ENCODE results near the gene KRTAP6-3.

The KRTAP6-3 gene, protein sequence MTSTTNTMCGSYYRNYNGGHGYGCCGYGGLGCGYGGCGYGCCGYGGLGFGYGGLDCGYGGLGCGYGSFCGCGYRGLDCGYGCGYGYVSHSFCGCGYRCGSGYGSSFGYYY

DNA sequence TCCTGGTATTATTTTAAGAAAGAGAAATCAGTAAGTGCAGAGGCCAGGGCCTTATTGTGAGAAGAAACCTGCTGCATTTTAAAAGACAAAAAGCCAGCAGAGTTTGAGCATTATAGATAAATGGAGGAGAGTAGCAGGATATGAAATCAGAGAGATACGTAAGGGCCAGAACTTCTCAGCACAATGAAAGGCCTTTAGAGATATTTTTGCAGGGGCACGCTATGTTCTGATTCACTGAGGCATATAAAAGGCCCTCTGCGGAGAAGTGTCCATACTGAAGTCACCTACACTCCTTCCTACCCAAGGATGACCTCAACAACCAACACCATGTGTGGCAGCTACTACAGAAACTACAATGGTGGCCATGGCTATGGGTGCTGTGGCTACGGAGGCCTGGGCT is at the start of gene KRTAP6-3:
Gene KRTAP6-3 (plus strand): TSS at position 301 of the 400 bp plus-strand sequence. CDS start 6 bp downstream, at position 307.
- DNase-seq, result no peak

DNA sequence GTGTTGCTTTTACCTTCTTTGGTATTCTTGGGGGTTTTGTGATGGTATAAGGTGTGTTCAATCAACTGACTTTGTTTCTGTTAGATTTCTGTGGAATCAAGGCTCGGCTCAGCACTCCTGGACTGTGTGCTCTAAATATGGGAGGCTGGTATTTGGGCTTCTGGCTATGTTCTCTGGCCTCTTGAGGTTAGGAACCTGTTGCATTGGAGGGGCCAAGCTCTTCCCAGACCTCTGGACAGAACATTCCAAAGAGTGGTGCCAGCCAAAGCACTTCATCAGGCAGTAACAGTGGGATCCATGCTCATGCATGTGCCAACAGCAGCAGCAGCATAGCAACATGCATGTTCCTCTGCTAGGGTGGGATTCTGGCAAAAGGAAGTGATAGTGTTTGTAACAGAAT is 39.5 kb upstream of the KRTAP6-3 start:
- DNase-seq, result no peak

DNA sequence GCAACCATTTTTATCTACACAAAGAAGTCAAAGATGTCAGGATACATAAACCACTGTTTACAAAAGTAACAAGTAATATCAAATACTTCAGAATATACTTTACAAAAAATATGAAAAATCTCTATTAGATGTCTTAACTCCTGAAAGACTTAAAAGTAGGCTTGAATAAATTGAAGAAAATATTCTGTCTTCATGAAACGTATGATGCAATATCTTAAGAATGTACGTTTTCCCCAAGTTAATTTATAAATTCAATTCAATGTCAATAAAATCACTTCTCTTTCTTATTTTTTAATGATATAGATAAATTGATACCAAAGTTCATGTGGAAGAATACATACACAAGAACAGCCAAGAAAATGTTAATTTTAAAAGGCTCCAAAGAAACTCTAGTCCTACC is 37.1 kb upstream of the KRTAP6-3 start:
- no peak for DNase-seq

GRCh38 chr21:30561264-30561895 is 30.9 kb upstream of the KRTAP6-3 start, which contains the start of gene KRTAP19-7:
Gene KRTAP19-7 (minus strand): TSS chr21:30561314. CDS start chr21:30561289, 25 bp downstream.
- no peak for DNase-seq

DNA sequence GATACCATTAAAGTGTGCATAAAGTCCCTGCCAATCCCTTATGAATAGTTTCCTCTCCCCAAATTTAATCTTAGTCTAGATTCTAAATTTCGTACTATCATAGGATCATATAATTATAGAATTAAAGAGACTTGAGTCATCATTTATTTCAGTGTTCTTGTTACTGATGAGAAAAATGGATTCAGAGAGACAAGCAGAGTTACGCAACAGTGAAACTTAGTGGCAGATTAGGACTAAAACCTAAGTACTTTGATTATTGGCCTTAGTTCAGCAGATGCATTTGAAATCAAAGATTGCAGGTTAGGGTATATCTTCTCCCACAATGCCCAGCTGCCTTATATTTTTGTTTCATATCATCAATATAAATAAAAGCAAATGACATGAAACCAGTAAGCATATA is 30.3 kb upstream of the KRTAP6-3 start:
- DNase-seq, result no peak

GRCh38 chr21:30563072-30563471 is 29.2 kb upstream of the KRTAP6-3 start:
- no peak for DNase-seq

DNA sequence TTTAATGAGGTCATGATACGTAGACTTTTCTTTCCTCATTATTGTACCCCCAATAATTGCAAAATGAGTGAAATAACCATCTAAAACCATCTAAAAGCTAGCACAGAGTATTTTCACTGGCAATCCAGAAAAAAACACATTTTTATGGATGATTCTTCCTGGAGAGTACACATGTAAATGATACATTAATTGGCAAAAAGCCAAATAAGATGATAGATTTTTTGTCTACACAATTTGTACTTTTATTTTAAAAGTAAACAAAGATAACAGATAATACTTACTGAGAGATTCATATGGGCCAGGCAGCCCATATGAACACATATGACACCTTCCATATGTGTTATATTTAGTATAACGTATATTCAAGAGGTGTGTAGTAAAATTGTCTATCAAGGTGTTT is 28.6 kb upstream of the KRTAP6-3 start:
- DNase-seq, result no peak

DNA sequence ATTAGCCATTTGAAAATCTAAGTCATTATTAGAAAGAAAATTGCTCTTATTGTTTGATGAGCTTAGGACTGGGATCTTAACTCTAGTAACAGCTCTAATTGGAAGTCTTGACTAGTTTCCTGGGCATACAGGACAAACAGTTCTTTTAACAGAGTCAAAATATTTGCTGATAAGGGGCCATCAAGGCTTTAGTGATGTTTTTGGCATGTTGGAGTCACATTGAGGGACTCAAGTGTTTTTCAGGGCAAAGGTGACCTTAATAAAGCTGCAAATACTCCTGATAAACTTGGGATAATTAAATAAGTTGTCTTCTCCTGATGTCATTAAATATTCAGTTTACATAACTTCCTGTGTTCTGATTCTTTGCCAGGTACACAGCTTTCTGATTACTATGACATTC is 24.6 kb upstream of the KRTAP6-3 start:
- no peak for DNase-seq

- DNase-seq, result no peak
Measured at GRCh38 chr21:30577766-30578165, 14.5 kb upstream of the KRTAP6-3 start.

DNA sequence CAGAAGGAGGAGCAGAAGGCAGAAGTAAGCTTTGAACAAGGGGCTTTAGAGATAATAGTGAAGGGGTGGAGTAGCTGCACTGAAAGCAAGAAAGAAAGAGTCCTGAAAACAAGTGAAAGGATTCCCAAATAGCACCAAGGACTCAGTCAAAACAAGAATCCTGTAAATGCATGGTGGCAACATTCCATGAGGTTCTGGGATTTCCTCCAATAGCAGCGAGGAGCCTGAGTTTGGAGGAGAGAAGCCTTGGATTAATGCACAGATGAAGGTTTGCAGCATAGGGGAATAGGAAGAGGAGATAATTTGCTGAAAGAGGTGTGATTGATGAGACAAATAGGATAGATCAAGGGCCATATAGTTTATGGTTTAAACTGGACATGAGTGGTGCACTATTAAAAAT is 12.9 kb upstream of the KRTAP6-3 start:
- DNase-seq, result no peak

GRCh38 chr21:30580132-30580531 is 12.1 kb upstream of the KRTAP6-3 start:
- DNase-seq, result no peak

DNA sequence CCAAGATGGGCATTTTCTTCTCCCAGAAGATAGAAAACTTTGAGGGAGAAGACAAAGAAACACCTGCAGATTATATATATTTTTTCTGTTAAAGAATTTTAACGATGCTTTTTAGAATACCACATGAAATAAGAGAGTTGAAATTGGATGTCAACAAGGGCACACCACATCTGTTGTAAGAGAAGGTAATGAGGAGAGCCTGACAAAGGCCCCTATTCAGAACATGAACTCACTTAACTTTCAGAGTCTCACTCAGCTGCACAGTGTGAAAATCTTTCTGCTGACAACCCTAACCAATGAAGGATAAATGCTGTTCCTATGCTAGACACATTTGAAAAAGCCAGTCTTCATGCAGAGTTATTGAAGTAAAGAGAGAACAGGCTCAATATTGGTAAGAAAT is 9.4 kb upstream of the KRTAP6-3 start:
- no peak for DNase-seq

DNA sequence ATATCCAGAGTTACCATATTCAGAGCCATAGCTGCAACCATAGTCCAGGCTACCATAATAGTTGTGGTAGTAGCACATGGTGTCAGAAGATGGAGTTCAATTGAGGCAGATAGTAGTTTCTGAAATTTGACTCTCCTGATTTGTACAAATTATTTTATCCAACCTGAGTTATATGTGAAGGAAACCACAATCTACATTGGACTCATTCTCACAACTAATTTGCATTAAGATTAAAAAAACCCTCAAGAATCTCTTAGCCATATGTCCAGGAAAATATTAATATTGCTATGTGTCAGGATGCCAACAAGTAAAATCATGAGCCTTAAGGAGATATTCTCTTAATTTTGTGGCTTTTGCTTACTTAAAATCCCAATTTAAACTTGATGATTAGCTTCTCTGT is 1.9 kb upstream of the KRTAP6-3 start, which contains the start of gene KRTAP22-2:
Gene KRTAP22-2 (minus strand): TSS at position 101 of the 400 bp plus-strand sequence.
- DNase-seq, result no peak

DNA sequence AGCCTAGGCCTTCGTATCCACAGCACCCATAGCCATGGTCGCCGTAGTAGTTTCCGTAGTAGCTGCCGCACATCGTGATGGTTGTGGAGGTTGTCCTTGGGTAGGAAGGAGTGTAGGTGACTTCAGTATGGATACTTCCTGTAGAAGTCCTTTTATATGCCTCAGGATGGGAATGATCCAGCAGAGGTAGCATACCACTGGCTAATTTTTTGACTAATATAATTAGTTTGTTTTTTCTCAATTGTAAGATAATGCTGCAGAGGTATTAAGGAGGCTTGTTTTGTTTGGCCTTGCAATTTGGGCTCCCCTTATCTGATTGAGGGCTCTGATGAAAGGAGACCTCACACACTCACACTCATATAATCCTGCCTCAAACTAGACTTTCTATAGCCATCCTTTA is 6.6 kb downstream of the KRTAP6-3 start, which contains the start of gene KRTAP6-2:
Gene KRTAP6-2 (minus strand): TSS at position 101 of the 400 bp plus-strand sequence. CDS start 28 bp downstream, at position 73.
- DNase-seq, result no peak

GRCh38 chr21:30600787-30601186 is 8.5 kb downstream of the KRTAP6-3 start, which contains the start of gene KRTAP22-1:
Gene KRTAP22-1 (plus strand): TSS chr21:30601087.
- no peak for DNase-seq

DNA sequence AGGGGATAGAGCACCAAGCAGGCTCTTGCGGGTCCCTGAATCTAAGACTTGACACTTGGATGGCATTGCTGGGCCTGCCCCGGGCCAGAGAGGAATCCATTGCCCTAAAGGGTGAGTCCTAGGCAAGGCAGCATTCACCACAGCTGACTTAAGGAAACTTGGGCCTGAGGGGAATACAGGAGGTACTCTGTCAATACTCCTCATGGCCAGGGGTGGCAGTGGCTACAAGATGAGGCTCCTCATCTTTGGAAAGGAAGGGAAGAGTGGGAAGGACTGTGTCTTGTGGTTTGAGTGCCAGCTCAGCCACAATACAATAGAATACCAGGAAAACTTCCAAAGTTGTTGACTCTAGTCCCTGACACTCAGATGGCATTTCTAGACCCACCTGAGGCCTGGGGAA is 13.7 kb downstream of the KRTAP6-3 start:
- no peak for DNase-seq

GRCh38 chr21:30612132-30612531 is 19.9 kb downstream of the KRTAP6-3 start:
- no peak for DNase-seq

DNA sequence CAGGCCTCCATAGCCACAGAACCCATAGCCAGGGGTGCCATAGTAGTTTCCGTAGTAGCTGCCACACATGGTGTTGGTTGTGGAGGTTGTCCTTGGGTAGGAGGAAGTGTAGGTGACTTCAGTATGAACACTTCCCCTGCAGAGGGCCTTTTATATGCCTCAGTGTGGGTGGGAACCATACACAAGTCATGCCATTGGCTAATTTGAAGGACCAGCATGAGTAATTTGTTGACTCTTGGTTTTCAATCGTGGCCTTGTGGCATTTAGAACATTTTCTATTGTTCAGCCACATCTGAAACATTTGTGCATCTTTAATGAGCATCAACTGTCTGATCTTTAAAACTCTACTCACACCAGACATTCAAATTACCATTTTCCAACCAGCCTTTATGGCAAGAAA is 21.6 kb downstream of the KRTAP6-3 start, which contains the start of gene KRTAP6-1:
Gene KRTAP6-1 (minus strand): TSS at position 95 of the 400 bp plus-strand sequence. CDS start 26 bp downstream, at position 69.
- DNase-seq, result no peak

DNA sequence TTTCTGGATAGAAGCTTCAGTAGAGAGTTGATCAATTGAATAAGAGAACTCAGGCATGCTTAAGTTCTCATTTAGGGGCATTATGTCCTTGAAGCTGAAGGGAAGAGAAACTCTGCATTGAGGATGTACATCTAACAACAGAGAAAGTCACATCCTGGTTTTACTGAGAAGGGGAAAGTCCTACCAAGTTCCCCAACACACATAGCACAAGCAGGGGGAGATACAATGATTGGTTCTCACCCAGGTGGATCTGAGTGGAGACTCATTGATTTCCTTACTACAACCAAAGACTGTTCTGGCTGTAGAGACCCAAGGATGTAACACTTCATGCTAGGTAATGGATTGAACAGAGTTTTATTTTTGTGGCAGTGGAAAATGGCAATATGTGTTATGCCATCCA is 23.0 kb downstream of the KRTAP6-3 start:
- DNase-seq, result no peak

GRCh38 chr21:30616125-30616524 is 23.9 kb downstream of the KRTAP6-3 start, which contains the start of gene KRTAP20-1:
Gene KRTAP20-1 (plus strand): TSS chr21:30616425. CDS start chr21:30616455, 30 bp downstream.
- DNase-seq, result no peak

GRCh38 chr21:30620080-30620479 is 27.8 kb downstream of the KRTAP6-3 start:
- DNase-seq, result no peak

DNA sequence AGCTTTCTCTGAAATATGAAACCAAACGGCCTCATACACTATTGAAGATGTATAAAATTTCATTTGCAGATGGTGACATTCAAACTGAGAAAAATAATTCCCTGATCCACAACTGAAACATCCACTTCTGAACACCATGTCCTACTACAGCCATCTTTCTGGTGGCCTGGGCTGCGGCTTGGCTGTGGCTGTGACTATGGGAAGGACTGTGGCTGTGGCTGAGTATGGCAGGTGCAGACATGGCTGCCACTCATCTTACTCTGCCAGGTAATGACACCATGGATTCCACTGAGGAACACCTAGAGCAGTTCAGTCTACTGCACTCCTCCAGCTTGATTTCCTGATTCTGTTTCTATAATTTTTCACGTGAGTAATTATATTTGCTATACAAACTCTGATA is 28.3 kb downstream of the KRTAP6-3 start, which contains the start of gene KRTAP20-4:
Gene KRTAP20-4 (plus strand): TSS at position 106 of the 400 bp plus-strand sequence.
- DNase-seq, result no peak

DNA sequence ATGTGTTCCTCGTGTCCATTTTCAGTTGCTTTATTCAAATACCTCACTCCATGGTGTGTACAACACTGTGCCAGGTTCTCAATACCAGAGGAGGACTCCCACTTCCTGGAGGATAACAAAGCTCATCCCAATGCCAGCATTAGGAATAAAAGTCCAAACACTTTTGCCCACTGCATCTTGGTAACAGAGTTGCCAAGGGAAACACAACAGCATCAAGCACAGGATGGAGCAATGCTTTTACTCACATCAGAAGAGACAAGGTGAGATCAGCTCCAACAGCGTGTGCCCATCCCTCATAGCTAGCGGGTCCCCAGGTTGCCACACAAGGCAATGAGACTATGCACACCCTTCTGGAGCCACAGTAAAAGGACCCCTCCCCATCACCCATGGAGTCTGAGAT is 31.1 kb downstream of the KRTAP6-3 start:
- DNase-seq, result no peak

GRCh38 chr21:30625449-30626165 is 33.4 kb downstream of the KRTAP6-3 start:
- no peak for DNase-seq

Measured in stimulated activated CD4-positive, alpha-beta T cell treated with anti-CD3 and anti-CD28 coated beads, Interleukin-15, amount 100 ng/mL, for 24 hours (primary cell).